ENCODE data around the gene YPEL1. TPM values are rescaled to one million over a fixed set of nuclear protein-coding genes. Genes with fewer than 3 reads are reported as not detected.

The YPEL1 gene
- total RNA-seq, 2 experiments from 2014 or later = 0.99 to 1.2 TPM

DNA sequence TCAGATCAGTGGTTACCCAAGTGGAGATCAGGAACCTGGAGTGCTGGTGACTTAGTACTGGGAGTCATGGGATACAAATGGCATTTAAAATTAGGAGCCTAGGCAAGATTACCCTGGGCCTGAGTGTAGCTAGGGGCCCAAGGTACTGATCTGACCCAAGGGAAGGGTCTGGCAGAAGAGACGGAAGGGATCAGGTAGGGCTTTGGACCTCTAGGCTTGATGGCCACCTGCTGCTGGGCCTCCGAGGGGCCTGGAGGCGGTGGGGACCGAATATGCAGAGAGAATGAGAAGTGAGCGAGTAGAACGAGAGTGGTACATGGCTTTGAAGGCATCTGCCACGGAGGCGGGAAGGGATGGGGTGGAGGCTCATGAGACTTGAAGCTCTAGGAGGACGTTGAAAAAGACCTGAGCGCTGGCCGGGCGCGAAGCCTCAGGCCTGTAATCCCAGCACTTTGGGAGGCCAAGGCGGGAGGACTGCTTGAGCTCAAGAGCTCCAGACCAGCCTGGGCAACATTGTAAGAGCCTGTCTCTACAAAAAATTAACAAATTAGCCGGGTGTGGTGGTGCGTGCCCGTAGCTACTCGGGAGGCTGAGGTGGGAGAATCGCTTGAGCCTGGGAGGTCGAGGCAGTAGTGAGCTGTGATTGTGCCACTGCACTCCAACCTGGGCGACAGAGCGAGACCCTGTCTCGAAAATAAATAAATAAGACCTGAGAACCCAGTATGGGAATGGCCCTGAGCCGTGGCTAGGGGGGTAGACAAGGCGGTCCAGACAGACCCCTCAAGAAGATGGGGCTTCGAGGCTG is 70.3 kb downstream of the YPEL1 start:
- intact Hi-C loops (cut with micrococcal nuclease) = loop anchor here (5.0 kb wide), 1 partner anchor 52 kb away; no protein-coding TSS in a partner anchor
- peaks cover 25% of the 10 kb centered on the region for H3K4me1 Mint-ChIP-seq (ENCODE audit: low read depth)
- peak overlapping the region; percentile 89 for H3K4me3 Mint-ChIP-seq
- no peaks in the 10 kb centered on the region for H3K27me3 Mint-ChIP-seq
- TF ChIP-seq, protein P1, sequence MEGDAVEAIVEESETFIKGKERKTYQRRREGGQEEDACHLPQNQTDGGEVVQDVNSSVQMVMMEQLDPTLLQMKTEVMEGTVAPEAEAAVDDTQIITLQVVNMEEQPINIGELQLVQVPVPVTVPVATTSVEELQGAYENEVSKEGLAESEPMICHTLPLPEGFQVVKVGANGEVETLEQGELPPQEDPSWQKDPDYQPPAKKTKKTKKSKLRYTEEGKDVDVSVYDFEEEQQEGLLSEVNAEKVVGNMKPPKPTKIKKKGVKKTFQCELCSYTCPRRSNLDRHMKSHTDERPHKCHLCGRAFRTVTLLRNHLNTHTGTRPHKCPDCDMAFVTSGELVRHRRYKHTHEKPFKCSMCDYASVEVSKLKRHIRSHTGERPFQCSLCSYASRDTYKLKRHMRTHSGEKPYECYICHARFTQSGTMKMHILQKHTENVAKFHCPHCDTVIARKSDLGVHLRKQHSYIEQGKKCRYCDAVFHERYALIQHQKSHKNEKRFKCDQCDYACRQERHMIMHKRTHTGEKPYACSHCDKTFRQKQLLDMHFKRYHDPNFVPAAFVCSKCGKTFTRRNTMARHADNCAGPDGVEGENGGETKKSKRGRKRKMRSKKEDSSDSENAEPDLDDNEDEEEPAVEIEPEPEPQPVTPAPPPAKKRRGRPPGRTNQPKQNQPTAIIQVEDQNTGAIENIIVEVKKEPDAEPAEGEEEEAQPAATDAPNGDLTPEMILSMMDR (IDR thresholded peaks at IDR 0.05) = no peak
- ChIA-PET POLR2A (interaction anchor here (0.9 to 1.7 kb wide), 6 partner anchors 9 to 22 kb away, joined by 3 to 6 read pairs (median 4); no protein-coding TSS in a partner anchor), CTCF (interaction anchor here (0.6 to 2.1 kb wide), 9 partner anchors 12 to 287 kb away, joined by 3 to 10 read pairs (median 3); partner anchors contain the start of genes PPM1F and SDF2L1)
- no peak for ATAC-seq
- DNase-seq = no peak
- H3K36me3 Mint-ChIP-seq (ENCODE audit: low read depth) = peaks cover 4% of the 10 kb centered on the region
- H3K9me3 Mint-ChIP-seq = no peaks in the 10 kb centered on the region
- peak overlapping the region; percentile 97 for H3K27ac Mint-ChIP-seq

DNA sequence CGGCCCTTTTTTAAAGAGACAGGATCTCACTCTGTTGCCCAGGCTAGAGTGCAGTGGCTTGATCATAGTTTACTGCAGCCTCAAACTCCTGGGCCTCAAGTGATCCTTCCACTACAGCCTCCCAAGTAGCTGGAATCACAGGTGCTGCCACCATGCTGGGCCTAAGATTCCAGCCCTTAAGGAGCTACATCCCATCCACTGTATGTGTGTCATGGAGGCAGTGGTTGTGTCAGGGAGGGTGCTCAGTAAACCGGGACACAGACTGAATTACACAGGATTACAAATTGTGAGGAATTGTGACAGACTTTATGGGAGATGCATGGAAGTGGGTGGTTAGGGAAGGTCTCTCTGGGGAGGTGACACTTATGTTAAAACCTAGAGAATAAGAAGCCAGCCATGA is 71.9 kb downstream of the YPEL1 start:
- intact Hi-C loops (cut with micrococcal nuclease) = no loop called here
- Mint-ChIP-seq H3K4me1 (ENCODE audit: low read depth) (peaks cover 19% of the 10 kb centered on the region), H3K27me3 (no peaks in the 10 kb centered on the region), H3K4me3 (no peak overlapping the region), H3K27ac (no peak overlapping the region), H3K36me3 (ENCODE audit: low read depth) (no peaks in the 10 kb centered on the region), H3K9me3 (no peaks in the 10 kb centered on the region)
- TF ChIP-seq, protein P1 (IDR thresholded peaks at IDR 0.05) = no peak
- ATAC-seq (no peak), DNase-seq (no peak)
- ChIA-PET CTCF (interaction anchor here (0.6 kb wide), 1 partner anchor 27 kb away, joined by 3 read pairs; no protein-coding TSS in a partner anchor), POLR2A (interaction anchor here (0.6 to 1.3 kb wide), 4 partner anchors 12 to 52 kb away, joined by 3 to 4 read pairs (median 4); no protein-coding TSS in a partner anchor)

DNA sequence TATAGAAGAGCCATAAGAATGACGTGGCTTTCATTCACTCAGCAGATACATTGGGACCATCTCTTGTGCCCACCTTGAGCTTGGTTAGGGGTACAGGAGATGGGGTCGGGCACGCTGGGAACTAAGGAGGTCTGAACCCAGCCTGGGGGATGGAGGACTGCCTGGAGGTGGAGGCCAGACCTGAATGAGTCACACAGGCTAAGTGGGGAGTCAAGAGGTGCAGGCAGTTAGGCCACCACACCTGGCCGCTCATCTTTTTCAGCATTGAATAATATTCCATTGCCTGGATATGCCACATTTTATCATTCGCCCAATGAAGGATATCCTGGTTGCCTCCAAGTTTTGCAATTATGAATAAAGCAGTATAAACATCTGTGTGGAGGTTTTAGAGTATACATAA is 73.6 kb downstream of the YPEL1 start:
- H3K27ac Mint-ChIP-seq = no peak overlapping the region
- TF ChIP-seq, protein P1 (IDR thresholded peaks at IDR 0.05) = no peak
- ChIA-PET POLR2A (no interaction called here), CTCF (no interaction called here)
- DNase-seq (no peak), ATAC-seq (no peak)
- H3K27me3 Mint-ChIP-seq = no peaks in the 10 kb centered on the region
- peaks cover 1% of the 10 kb centered on the region for H3K36me3 Mint-ChIP-seq (ENCODE audit: low read depth)
- H3K4me3 Mint-ChIP-seq = no peak overlapping the region
- peaks cover 14% of the 10 kb centered on the region for H3K4me1 Mint-ChIP-seq (ENCODE audit: low read depth)
- intact Hi-C loops (cut with micrococcal nuclease) = no loop called here
- H3K9me3 Mint-ChIP-seq = no peaks in the 10 kb centered on the region

DNA sequence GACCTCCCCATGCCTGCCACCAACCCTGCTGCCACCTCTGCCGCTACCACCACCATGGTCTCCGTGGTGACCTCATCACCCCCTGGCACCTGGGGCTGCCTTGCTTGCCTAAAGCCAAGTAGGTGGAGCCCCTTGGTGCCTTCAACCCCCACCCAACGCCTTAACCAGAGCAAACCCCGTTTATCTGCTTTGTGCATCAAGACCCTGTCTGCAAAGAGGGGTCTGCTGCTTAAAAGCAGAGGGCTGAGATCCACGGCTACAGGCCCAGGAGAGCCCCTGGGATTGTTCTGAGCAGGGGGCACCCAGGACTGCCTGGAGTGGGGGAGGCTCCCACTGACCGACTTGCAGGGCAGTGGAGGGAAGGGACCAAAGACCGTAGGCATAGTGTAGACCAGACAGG is 74.7 kb downstream of the YPEL1 start:
- intact Hi-C loops (cut with micrococcal nuclease) = no loop called here

More for the DNA sequence above, 74.7 kb downstream of the YPEL1 start:
- Mint-ChIP-seq H3K36me3 (ENCODE audit: low read depth) (peaks cover 7% of the 10 kb centered on the region), H3K9me3 (no peaks in the 10 kb centered on the region), H3K4me1 (ENCODE audit: low read depth) (peaks cover 20% of the 10 kb centered on the region), H3K4me3 (no peak overlapping the region), H3K27ac (no peak overlapping the region), H3K27me3 (no peaks in the 10 kb centered on the region)
- ChIA-PET POLR2A (no interaction called here), CTCF (interaction anchor here (1.1 kb wide), 1 partner anchor 15 kb away, joined by 5 read pairs; no protein-coding TSS in a partner anchor)
- DNase-seq (no peak), ATAC-seq (no peak)
- TF ChIP-seq, protein P1 (IDR thresholded peaks at IDR 0.05) = no peak

Data from activated CD8-positive, alpha-beta T cell treated with anti-CD3 and anti-CD28 coated beads for 36 hours (primary cell).